GM18951 (cell line): ENCODE results near the gene SLC5A10.
"Not testable (repeated sequence)": the region's sequence is repeated elsewhere in the genome, so short reads cannot be mapped to it uniquely, and the experiment has no call there.

ENCODE experiments used
- POLR2A ChIP-seq: IDR thresholded peaks from 4 replicates; pipeline ENCODE4 v1.6.1; 2011; ENCODE audit warnings: mild to moderate bottlenecking; ENCODE audit not compliant: insufficient read length, insufficient read depth; ENCODE audit errors: extremely low read depth
- in situ Hi-C: fragments of 300-500 bp; cut with MboI; formaldehyde crosslinking; loops from one replicate; pipeline ENCODE4 v1.12.0; 2022; ENCODE audit warnings: low sequenced_read_pairs, mixed read lengths, inconsistent platforms; ENCODE audit not compliant: unreplicated experiment

SLC5A10 gene

DNA sequence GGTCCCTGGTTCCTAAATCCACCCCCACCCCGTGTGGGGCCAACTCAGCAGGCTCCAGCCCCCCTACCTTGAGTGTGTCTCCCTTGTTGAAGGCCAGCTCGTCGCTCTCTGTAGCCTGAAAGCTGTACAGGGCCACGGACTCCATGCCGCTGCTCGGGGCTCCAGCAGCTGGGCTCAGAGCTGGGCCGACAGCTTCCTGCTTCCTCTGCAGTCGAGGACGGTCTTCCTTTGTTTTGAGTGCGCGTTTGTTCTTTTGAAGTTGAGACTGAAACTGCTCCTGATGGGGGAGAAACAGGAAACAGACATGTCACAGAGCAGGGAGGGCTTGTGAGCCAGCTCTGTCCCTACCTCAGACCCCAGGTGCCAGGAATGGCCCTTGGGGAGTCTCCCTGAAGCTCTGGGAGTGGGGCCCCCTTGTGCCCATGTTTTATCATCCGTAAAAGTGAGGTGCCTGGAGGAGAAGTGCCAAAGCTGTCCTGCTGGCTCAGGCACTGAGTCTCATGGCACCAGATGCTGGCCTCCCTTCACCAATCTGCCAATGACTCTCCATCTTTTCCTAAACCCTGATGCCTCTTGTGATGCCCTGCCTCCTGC is 94.9 kb downstream of the SLC5A10 start, which contains the start of gene GRAP:
TSS of gene GRAP (minus strand) at position 176 of the 594 bp plus-strand sequence. CDS start at position 145, 31 bp downstream.
- in situ Hi-C loops: not testable (repeated sequence)

DNA sequence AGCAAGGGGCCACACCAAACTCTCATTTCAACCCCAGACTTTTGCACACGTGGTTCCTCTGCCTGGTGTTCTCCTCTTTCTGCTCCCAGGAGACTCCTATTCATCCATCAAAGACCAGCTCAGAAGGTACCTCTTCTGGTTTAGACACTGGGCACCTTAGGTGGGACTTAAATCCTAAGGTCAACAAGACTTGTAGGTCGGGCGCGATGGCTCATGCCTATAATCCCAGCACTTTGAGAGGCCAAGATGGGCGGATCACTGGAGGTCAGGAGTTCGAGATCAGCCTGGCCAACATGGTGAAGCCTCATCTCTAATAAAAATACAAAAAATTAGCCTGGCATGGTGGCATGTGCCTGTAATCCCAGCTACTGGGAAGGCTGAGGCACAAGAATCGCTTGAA is 95.5 kb downstream of the SLC5A10 start:
- in situ Hi-C loops: not testable (repeated sequence)

DNA sequence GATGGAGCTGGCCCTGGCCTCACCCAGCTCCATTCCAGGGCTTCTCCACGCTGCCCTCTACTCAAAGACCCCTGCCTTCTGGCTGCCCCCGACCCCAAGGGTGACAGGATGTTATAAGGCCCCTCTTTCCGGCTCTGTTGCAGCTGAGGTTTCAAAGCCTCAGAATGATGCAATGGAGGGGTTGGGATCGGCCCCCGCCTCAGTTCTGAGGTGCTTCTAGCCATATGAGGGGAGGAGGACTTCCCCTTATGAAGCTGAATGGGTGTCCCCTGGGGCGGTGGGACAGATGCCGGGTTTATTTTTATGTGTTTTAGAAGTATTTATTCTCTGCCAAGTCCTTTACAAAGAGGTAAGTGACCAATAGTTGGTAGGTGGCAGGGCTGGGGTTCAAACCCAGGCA is 96.9 kb downstream of the SLC5A10 start:
- in situ Hi-C loops: not testable (repeated sequence)

DNA sequence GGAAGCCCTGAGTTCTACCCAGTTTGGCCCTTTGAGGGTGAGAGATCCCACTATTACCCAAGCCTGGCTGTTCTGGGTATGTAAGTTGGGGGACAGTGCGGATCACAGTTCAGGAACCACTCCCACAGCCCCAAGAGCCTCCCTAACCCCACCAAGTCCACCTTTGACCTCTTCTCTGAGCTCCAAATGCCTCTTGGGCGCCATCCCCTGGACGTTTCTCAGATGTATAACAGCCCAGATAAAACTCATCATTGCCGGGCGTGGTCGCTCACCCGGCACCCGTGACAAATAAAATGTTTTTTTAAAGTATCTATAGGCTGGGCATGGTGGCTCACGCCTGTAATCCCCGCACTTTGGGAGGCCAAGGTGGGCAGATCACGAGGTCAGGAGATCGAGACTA is 103.5 kb downstream of the SLC5A10 start:
- in situ Hi-C loops: not testable (repeated sequence)

DNA sequence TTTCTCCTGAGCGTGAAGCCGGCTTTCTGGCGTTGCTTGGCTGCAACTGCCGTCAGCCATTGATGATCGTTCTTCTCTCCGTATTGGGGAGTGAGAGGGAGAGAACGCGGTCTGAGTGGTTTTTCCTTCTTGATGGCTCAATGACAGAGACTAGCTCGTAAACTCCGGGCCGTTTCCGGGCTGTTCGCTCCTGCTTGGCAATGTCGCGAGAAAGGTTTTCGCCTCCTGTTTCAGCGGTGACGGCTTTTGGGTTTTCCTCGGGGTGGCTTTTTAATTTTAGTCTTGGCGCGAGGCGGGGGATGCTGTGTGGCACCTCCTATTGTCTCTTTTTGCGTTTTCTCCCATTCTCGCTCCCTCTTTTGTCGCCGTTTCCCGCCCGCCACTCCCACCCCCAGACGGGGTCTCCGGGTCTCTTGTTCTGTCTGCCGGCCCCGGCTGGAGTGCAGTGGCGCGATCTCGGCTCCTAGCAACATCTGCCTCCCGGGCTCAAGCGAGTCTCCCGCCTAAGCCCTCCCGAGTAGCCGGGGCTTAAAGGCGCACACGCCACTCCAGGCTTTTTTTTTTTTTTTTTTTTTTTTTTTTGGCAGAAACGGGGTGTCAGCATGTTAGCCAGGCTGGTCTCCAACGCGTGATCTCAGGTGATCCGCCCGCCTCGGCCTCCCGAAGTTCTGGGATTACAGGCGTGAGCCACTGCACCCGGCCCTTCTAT is 110.2 kb downstream of the SLC5A10 start:
- in situ Hi-C loops: not testable (repeated sequence)

DNA sequence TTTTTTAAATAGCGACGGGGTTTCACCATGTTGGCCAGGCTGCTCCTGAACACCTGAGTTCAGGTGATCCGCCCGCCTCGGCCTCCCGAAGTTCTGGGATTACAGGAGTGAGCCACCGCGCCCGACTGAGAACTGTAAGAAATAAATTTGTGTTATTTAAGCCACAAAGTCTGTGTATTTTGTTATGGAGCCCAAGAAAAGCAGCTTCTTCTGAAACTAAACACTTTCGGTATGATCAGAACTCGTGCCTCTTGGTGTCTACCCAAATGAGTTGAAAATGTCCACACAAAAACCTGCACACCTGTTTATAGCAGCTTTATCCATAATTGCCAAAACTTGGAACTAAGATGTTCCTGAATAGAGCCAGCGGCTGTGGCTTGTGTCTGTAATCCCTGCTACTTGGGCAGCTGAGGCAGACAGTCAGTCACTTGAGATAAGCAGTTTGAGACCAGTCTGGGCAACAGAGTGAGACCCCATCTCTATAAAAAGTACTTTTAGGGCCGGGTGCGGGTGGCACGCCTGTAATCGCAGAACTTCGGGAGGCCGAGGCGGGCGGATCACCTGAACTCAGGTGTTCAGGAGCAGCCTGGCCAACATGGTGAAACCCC is 110.9 kb downstream of the SLC5A10 start:
- in situ Hi-C loops: not testable (repeated sequence)

DNA sequence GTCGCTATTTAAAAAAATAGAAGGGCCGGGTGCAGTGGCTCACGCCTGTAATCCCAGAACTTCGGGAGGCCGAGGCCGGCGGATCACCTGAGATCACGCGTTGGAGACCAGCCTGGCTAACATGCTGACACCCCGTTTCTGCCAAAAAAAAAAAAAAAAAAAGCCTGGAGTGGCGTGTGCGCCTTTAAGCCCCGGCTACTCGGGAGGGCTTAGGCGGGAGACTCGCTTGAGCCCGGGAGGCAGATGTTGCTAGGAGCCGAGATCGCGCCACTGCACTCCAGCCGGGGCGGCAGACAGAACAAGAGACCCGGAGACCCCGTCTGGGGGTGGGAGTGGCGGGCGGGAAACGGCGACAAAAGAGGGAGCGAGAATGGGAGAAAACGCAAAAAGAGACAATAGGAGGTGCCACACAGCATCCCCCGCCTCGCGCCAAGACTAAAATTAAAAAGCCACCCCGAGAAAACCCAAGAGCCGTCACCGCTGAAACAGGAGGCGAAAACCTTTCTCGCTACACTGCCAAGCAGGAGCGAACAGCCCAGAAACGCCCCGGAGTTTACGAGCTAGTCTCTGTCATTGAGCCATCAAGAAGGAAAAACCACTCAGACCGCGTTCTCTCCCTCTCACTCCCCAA is 111.5 kb downstream of the SLC5A10 start:
- in situ Hi-C loops: not testable (repeated sequence)
- peak; percentile 27 for TF ChIP-seq POLR2A

DNA sequence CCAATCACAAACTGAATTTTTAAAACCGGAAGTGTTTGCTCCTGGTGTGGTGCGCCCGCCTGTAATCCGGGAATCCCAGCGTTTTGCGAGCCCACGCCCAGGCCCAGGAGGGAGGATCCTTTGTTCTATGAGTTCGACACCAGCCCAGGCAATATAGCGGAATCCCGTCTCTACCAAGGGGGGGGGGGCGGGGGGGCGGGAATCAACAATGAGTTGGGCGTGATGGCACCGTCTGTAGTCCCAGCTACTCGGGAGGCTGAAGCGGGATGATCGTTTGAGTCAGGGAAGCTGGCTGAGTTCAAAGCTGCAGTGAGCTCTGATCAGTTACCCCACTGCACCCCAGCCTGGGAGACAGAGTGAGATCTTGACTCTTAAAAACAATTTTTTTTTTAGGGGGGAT is 112.4 kb downstream of the SLC5A10 start:
- in situ Hi-C loops: not testable (repeated sequence)

DNA sequence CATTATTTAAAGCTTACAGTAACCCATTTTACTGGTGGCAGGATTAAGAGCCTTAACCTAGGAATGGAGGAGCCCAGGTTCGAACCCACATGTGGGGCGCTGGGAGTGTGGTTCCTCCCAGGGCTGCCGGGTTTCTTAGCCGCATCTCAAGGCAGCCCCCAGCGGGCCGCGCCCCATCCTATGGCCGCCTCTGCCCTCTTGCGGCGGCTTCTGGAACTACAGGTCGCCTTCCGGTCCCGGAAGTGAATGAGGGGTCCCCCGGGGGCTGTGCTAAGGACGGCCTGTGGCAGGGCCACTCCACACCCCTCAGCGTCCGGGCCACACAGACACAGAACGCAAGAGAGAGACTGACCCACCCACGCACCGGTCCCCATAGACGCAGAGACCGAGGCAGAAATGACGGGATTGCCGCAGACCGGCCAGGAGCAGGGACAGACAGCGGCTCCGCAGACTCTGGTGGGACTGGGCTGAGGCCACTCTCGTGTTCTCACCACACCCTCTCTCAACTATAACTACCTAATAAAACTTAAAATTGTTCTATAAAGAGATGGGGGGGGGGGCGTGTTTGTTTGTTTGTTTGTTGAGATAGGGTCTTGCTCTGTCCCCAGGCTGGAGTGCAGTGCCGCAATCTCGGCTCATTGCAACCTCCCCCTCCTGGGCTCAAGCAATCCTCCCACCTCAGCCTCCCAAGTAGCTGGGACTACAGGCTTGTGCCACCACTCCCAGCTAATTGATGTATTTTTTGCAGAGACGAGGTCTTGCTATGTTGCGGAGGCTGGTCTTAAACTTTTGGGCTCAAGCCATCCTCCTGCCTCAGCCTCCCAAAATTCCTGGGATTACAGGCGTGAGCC is 118.6 kb downstream of the SLC5A10 start:
- in situ Hi-C loops: not testable (repeated sequence)
